ENCODE results near the gene SHB. TPM values are rescaled to one million over a fixed set of nuclear protein-coding genes. Genes with fewer than 3 reads are reported as not detected.

SHB gene
- polyA plus RNA-seq, 1 donor (not counting 4 experiments of a cell fraction or from before 2014, with no cell fraction given), result 10.9 TPM

DNA sequence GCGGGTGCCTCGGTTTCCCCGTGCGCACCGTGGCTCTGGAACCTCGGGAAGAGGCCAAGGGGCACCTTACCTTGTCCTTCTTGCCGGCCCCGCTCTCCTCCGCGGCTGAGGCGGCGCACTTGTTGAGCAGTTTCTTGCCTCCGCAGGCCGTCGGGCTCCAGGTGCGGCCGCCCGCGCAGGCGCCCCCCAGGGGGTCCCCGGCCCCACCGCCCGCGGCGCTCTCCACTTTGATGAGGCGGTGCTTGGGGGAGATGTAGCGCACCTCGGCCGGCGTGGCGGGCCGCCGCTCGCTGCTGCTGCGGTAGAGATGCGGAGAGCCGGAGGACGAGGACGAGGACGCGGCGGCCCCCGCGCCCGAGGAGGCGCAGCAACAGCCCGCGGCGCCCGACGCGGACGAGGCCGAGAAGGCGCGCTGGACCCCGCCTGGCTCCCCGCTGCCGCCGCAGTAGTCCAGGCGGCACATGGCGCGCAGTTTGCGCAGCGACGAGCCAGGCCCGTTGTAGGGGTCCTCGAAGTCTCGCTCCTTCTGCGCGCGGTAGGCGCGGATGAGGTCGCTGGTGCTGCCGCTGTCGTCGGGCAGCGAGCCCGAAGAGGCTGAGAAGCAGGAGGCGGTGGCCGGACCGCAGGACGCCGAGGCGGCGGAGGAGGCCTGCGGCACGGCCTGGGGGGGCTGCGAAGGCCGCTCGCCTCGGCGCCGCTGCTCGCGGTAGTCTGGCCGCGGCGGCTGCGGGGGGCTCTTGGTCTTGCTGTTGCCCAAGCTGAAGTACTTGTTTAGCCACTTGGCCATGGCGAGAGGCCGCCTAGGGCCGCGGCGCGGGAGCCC is 957 bp downstream of the SHB start:
- Histone ChIP-seq H3K9me3 (ENCODE audit: control insufficient read depth, low read depth, low read length) (no peaks in the 10 kb centered on the region), H4K20me1 (ENCODE audit: control insufficient read depth, extremely low read depth, insufficient read depth, low read length) (peaks cover 12% of the 10 kb centered on the region), H3K79me2 (ENCODE audit: control insufficient read depth, insufficient read depth, low read length) (peaks cover 54% of the 10 kb centered on the region), H3K4me3 (ENCODE audit: control insufficient read depth in 2 of 3, extremely low read depth in 1 of 3, insufficient read depth in 2 of 3, low read depth in 1 of 3, low read length in 3 of 3) (peak overlapping the region; percentile 74 to 97 (median 81)), H3K4me2 (ENCODE audit: control insufficient read depth, extremely low read depth, insufficient read depth, low read depth, low read length) (peak overlapping the region; percentile 89), H2AFZ (ENCODE audit: control insufficient read depth, low read length) (no peak overlapping the region), H3K27me3 (ENCODE audit: control insufficient read depth, extremely low read depth, insufficient read depth, low read length) (no peaks in the 10 kb centered on the region), H3K9me1 (ENCODE audit: control insufficient read depth, extremely low read depth, insufficient read depth, low read length) (peaks cover 5% of the 10 kb centered on the region), H3K27ac (ENCODE audit: control insufficient read depth, insufficient read depth, low read length) (peak overlapping the region; percentile 61), H3K36me3 (ENCODE audit: control insufficient read depth in 2 of 2, extremely low read depth in 1 of 2, insufficient read depth in 2 of 2, low read length in 2 of 2) (peaks cover 1 to 3% of the 10 kb centered on the region in 2 experiments), H3K9ac (ENCODE audit: control insufficient read depth, extremely low read depth, insufficient read depth, low read length) (peak overlapping the region; percentile 84), H3K4me1 (ENCODE audit: control insufficient read depth, extremely low read depth, insufficient read depth, low read length) (peaks cover 24% of the 10 kb centered on the region)
- dilution Hi-C loops (cut with MboI; ENCODE audit: extremely low pct_ligation_motif_present, low sequenced_read_pairs), result loop anchor here (25.0 kb wide), 1 partner anchor 94 kb away; no protein-coding TSS in a partner anchor
- FAIRE-seq (no peak), DNase-seq (ENCODE audit: low read depth, low spot score) (no peak)
- TF ChIP-seq, protein P1, sequence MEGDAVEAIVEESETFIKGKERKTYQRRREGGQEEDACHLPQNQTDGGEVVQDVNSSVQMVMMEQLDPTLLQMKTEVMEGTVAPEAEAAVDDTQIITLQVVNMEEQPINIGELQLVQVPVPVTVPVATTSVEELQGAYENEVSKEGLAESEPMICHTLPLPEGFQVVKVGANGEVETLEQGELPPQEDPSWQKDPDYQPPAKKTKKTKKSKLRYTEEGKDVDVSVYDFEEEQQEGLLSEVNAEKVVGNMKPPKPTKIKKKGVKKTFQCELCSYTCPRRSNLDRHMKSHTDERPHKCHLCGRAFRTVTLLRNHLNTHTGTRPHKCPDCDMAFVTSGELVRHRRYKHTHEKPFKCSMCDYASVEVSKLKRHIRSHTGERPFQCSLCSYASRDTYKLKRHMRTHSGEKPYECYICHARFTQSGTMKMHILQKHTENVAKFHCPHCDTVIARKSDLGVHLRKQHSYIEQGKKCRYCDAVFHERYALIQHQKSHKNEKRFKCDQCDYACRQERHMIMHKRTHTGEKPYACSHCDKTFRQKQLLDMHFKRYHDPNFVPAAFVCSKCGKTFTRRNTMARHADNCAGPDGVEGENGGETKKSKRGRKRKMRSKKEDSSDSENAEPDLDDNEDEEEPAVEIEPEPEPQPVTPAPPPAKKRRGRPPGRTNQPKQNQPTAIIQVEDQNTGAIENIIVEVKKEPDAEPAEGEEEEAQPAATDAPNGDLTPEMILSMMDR (optimal IDR thresholded peaks at IDR 0.05 in 1 of 3, IDR thresholded peaks at IDR 0.05 in 1 of 3, conservative IDR thresholded peaks at IDR 0.05 in 1 of 3; ENCODE audit: extremely low read depth in 1 of 3, insufficient read depth in 2 of 3, low read length in 3 of 3), result no peak
- no peak for TF ChIP-seq EZH2 (IDR thresholded peaks at IDR 0.05; ENCODE audit: low read length)

DNA sequence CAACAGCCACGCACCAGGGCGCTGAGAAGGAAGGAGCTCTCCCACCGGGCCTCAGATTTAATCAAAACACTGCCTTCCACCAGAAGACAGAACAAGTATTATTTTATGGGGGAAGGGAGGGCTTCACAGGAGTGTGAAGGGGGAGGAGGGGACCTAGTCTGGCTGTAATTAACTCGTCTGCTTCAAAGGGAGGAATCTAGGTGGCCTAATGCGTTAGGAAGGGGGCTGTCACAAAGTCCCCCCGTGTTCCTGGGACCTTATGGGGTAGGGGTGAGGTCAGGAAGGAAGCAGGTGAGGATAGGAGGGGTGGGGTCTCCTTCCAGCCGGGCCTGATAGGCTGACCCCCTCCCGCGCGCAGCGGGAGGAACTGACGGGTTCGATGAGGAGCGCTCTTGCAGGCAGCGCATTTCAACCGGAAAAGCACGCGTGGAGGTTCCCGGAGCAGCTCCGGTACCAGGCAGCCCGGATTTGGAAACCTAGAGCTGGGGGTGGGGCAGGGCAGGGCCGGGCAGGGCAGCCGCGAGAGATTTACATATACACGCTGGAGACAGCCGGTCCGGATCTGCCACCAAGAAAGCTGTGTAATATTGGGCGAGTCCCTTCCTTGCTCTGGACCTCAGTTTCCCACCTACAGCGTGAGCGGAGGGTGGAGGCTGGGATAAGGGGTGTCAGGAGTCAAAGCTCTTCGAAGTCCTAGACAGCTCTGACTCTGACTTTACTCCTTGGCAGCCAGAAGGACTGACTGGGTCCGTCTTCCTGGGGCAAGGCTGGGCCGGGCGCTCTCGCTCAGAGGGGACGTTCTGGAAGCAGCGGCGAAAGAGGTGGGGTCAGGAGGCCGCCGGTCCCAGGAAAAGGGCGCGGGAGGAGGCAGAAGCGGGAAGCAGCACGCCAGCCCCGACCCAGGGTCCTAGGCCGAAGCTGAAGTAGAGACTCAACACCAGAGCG is 1.8 kb downstream of the SHB start:
- dilution Hi-C loops (cut with MboI; ENCODE audit: extremely low pct_ligation_motif_present, low sequenced_read_pairs), result loop anchor here (25.0 kb wide), 1 partner anchor 95 kb away; no protein-coding TSS in a partner anchor
- FAIRE-seq (no peak), DNase-seq (ENCODE audit: low read depth, low spot score) (no peak)
- Histone ChIP-seq H3K36me3 (ENCODE audit: control insufficient read depth in 2 of 2, extremely low read depth in 1 of 2, insufficient read depth in 2 of 2, low read length in 2 of 2) (peaks cover 1 to 4% of the 10 kb centered on the region in 2 experiments), H2AFZ (ENCODE audit: control insufficient read depth, low read length) (no peak overlapping the region), H3K4me3 (ENCODE audit: control insufficient read depth in 2 of 3, extremely low read depth in 1 of 3, insufficient read depth in 2 of 3, low read depth in 1 of 3, low read length in 3 of 3) (peak overlapping the region; percentile 74 to 97 (median 81)), H3K27me3 (ENCODE audit: control insufficient read depth, extremely low read depth, insufficient read depth, low read length) (no peaks in the 10 kb centered on the region), H3K9me3 (ENCODE audit: control insufficient read depth, low read depth, low read length) (no peaks in the 10 kb centered on the region), H3K9ac (ENCODE audit: control insufficient read depth, extremely low read depth, insufficient read depth, low read length) (peak overlapping the region; percentile 84), H3K4me1 (ENCODE audit: control insufficient read depth, extremely low read depth, insufficient read depth, low read length) (peaks cover 27% of the 10 kb centered on the region), H4K20me1 (ENCODE audit: control insufficient read depth, extremely low read depth, insufficient read depth, low read length) (peaks cover 12% of the 10 kb centered on the region), H3K4me2 (ENCODE audit: control insufficient read depth, extremely low read depth, insufficient read depth, low read depth, low read length) (peak overlapping the region; percentile 89), H3K79me2 (ENCODE audit: control insufficient read depth, insufficient read depth, low read length) (peaks cover 63% of the 10 kb centered on the region), H3K9me1 (ENCODE audit: control insufficient read depth, extremely low read depth, insufficient read depth, low read length) (peaks cover 5% of the 10 kb centered on the region), H3K27ac (ENCODE audit: control insufficient read depth, insufficient read depth, low read length) (peak overlapping the region; percentile 61)
- no peak for TF ChIP-seq EZH2 (IDR thresholded peaks at IDR 0.05; ENCODE audit: low read length)
- TF ChIP-seq, protein P1 (optimal IDR thresholded peaks at IDR 0.05 in 1 of 3, IDR thresholded peaks at IDR 0.05 in 1 of 3, conservative IDR thresholded peaks at IDR 0.05 in 1 of 3; ENCODE audit: extremely low read depth in 1 of 3, insufficient read depth in 2 of 3, low read length in 3 of 3), result no peak
